GM21528 (cell line): Measurements from ENCODE around the gene CAMTA1.

ENCODE experiments used
- ATAC-seq: cut with Tn5 transposase; IDR thresholded peaks from one replicate; pipeline ENCODE4 v1.9.1; 2021; ENCODE audit warnings: mild to moderate bottlenecking, moderate library complexity; ENCODE audit not compliant: unreplicated experiment, low FRiP score

The CAMTA1 gene

GRCh38 chr1:7565099-7565750 is 780.0 kb downstream of the CAMTA1 start:
- ATAC-seq = no peak

- no peak for ATAC-seq
Measured at GRCh38 chr1:7566417-7567375, 781.4 kb downstream of the CAMTA1 start.

GRCh38 chr1:7567376-7567775 is 782.1 kb downstream of the CAMTA1 start:
- ATAC-seq = no peak

GRCh38 chr1:7568053-7568452 is 782.8 kb downstream of the CAMTA1 start:
- no peak for ATAC-seq

GRCh38 chr1:7568901-7569524 is 783.8 kb downstream of the CAMTA1 start:
- no peak for ATAC-seq

- no peak for ATAC-seq
Measured at GRCh38 chr1:7570311-7570710, 785.1 kb downstream of the CAMTA1 start.

DNA sequence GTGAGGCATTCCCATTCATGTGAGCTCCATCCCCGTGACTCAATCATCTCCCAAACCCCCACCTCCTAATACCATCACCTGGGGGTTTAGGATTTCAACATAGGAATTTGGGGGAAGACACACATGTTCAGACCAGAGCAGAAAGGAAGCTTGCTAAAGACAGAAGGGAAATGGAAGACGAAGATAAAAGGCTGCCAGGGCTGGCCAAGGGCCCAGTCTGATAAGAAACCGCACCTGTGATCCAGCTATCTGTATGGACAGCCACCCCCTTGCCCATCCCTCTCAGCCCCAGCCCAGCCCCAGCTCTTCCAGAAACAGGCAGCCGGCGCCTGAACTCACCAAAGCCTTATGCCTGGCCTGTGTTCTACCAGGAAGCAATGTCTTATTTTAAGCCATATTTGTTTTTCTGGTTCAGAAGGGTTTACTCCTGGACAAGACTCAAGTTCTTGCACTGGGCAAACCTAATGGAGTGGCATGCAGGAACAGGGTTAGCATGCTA is 787.4 kb downstream of the CAMTA1 start:
- ATAC-seq = no peak

DNA sequence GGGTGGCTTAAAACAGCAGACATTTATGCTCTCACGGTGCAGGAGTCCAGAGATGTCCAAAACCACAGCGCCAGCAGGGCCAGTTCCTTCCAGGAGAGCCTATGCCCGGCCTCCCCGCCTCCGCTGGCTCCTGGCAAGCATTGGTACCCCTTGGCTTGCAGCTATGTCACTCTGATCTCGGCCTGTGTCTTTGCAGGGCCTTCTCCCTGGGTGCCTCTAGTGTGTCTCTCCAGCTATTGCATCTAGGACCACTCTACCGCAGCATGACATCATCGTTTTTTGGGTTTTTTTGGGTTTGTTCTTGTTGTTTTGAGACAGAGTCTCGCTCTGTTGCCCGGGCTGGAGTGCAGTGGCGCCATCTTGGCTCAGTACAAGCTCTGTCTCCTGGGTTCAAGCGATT is 788.2 kb downstream of the CAMTA1 start:
- no peak for ATAC-seq

DNA sequence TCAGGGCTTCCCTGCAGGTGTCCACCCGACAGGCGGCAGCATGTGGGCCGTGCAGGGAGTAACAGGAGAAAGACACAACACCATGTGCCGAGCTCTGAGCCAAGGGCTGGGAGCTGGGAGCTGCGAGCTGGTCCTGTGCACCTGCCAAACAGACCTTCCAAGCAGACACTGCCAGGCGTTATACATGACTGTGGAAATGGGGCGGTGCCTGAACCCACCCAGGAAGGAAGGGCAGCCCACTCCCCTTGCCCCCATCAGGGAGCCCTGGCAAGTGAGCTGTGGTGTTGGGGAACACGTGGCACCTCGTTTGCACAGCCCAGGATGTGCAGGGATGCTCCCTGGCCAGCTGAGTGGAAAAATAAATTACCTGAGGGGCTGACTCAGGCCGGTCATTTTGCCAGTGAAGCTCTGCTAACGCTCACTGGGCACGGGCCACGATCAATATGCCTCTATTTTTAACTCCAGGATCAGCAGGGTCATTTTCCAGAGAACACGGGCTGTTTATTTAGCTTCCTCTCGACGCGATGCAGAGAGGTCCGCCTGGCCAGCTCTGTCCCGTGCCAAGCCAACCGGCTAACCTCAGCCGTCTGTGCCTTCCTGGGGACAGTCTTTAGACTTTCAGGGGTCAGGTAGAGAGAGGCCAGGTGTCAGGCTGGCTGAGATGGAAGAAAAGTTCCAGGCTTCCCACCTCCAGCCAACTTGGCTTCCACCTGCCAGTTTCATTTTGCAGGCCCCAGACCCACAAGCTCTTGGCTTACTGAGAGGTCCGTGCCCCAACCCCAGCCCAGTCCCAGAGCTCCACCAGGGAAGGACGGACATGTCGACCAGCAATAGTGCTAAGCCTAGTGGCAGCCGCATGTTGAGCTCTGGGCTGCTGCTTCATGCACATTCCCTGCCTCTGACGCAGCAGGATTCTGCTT is 789.1 kb downstream of the CAMTA1 start:
- ATAC-seq = no peak

- no peak for ATAC-seq
Measured at GRCh38 chr1:7575041-7575400, 789.8 kb downstream of the CAMTA1 start.

DNA sequence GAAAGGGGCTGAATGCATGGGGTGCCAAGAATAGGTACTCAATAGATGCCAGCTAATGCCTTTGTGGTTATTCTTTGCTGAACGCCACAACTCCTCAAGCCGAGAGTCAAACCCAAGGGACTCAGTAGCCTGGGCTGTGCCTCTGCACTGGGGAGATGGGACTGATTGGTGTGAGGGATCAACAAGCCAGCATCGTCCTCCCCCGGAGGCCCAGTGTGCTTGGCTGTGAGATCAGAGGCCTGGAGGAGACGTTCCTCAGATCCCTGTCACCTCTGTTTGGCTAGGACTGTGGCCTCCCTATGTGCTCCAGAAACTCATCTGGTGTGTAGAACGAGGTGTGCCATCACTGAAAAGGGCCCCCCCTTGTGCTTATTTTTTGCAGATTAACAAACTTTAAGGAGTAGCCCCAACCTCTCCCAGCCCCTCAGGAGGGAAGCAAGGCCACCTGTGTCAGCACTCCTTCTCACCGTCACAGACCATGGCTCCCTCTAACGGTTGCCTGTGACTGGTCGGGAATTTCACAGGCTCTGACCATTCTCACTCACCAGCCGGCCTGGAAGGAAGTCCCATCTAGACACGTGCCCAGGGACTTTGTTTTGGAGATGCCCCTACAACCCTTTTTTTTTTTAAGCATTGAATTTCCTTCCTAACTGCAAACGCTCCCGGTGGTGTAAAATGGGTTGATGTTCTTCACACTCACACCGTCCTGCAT is 791.8 kb downstream of the CAMTA1 start:
- no peak for ATAC-seq

DNA sequence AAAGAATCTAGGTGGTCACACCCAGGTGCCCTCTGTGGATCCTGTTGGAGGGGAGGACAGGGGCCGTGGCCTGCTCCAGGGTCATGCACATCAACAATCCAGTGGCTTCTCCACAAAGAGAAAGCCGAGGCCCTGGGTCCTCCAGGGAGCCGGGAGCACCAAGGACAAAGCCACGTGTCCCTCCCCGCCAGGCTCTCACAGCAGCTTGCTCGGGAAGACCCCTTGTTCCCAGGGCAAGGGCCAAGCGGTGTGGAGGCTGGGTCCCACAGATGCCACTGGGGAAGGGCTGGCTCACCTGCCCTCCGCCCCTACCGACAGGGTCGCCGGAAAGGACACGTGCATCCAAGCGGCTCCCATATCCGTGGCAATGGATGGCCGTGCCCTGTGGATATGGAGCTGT is 793.0 kb downstream of the CAMTA1 start:
- ATAC-seq = no peak

DNA sequence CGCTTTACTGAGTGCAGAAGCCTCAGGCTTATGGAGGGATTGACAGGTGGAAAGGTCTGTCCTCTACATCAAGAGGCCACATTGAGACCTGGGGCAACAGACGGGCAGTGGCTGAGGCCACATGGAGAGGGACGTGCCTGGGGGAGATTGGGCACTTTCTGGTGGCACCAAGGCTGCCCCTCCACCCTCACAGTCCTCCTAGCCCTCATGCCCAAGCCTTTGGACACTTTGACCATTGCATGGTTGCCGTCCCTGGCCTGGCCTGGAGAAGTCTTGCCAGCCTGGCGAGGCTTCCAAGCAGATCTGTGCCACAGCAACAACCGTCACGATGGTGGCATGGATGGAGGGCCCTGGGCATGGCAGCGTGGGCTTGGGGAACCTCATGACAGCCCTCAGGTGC is 793.8 kb downstream of the CAMTA1 start:
- no peak for ATAC-seq

DNA sequence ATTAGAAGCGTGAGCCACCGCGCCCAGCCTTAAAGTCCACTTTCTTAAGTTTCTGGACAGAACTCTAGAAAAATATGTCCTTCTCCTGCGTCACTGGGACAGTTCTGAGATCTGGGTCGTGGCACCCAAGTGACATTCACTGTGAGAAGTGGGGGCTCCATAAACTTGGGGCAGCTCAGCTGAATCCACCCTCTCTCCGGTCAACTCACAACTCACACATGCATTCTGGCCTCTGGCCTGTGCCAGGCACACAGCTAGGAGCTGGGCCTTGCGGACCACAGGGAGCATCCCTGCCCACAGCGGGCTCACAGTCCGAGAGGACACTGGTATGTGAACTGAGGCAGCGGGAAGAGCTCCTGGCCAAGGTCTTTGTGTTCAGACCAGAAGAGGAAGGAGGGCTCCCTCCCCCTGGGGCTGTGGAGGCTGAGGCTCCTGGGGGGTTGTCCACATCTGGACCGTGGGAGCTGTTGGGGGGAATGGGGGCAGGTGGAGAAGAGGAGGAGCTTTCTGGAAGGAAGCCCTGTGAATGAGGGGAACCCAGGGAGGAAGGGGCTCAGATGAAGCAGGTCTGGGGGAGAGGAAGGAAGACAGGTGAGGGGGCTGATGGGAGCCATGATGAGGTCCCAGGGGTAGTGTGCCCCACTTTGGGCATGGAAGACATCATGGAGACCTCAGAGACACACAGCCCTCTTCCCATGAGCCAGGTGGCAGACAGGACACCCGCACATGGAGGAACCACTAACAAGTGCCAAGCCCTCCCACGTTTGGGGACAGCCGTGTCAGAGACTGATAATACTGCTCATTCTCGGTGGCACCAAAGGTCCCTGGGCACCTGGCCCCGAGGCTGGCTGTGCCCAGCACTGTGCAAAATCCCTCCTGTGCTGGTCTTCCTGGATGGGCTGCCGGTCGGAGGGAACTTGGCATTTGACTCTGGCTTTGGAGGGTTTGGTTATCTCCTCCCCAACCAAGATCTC is 794.9 kb downstream of the CAMTA1 start:
- no peak for ATAC-seq

DNA sequence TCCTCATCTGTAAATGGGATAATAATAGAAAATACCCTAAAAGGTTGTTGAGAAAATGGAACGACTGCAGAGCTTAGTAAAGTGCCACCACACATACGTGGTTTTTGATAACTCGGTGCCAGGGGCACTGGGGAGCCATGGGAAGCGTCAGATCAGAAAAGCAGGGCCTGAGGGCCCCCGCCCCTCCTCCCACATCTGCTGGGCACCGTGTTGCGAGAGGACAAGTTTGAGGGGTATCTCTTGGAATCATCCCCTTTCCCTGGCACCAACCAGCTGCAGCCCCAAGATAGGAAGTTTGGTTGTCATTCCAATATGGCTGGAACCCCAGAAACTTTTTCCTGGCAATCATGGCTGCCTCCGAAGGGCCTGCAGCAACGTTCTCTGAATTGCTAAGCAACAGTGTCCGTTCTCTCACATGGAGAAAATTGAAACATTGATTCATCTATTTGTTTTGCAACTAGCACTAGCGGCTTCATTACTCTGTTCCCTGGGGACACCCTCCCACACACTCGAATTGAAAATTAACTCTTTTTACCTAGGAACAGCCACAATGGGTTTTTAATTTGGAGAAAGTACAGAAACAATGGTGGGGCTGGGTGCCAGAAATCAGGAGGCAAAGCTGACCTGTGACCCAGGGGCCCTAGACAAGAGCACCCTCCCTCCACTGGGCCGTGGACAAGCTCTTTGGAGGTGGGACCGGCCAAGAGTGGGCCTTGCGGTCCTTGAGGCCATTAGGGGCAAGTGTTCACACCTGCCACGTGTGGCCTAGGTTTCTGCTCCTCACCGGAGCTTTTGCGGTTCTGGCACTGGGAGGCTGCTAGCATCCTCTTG is 795.9 kb downstream of the CAMTA1 start:
- no peak for ATAC-seq

GRCh38 chr1:7581754-7582459 is 796.7 kb downstream of the CAMTA1 start:
- ATAC-seq = no peak

DNA sequence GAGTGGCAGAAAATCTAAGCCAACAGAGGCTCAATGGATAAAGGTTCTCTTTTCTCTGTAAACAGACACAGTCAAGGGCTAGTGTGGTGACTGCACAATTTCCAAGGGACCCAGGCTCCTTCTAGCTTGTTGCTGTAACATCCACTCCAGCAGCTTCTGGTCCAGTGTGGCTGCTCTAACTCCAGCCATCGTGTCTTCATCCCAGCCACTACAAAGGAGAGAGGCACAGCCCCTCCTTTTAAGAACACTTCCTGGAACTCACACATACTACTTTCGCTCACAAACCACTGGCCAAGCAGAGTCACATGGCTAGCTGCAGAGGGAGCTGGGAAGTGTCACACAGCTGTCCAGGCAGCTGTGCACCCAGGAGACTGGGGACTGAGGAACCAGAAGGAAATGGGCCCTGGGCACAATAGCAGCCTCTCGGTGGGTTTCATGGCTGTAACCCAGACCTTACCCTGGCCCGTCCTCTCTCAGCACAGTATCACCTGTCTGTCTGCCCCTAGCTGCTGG is 797.3 kb downstream of the CAMTA1 start:
- ATAC-seq = no peak
